HG02759 (cell line): ENCODE measurements around the gene FBXL14.

Source experiments
- ATAC-seq: cut with Tn5 transposase; IDR thresholded peaks from one replicate; pipeline ENCODE4 v1.9.1; 2021; ENCODE audit warnings: mild to moderate bottlenecking, moderate library complexity; ENCODE audit not compliant: unreplicated experiment

Gene FBXL14

DNA sequence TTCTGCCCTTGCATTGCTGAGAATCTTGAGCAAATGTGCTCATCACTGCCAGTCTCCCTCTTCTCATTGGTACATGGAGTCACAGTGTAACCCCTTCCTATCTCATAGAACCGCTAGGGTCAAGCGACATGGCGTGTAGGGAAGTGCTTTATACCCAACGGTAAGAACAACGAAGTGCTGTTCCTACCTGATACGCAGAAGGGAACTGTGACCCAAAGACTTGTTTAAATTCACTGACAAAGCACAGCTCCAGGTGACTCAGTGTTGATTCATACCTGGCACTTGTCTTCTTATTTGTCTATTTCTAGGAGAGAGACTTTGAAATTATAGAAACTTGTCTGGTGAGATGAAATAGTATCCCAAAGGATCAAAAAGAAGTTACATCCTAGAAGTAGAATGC, 53.7 kb downstream of the FBXL14 start:
- ATAC-seq = no peak

DNA sequence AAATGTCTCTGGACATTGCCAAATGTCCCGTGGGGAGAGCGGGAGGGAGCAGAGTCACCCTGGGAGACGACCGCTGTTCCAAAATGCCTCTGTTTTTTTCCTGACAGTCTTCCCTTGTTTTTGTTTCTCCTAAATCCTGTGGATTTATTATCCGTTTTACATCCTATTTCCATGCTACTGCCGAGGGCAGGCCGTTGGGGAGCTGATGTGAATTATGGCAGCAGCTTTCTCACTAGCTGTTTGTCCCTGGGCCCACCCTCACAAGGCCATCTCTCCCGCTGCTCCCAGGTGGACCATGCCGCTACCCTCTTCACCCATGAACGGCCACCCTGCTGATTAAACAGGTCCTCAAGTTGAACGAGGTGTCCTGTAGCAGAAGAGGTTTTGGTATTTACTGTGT, 55.2 kb downstream of the FBXL14 start:
- no peak for ATAC-seq

DNA sequence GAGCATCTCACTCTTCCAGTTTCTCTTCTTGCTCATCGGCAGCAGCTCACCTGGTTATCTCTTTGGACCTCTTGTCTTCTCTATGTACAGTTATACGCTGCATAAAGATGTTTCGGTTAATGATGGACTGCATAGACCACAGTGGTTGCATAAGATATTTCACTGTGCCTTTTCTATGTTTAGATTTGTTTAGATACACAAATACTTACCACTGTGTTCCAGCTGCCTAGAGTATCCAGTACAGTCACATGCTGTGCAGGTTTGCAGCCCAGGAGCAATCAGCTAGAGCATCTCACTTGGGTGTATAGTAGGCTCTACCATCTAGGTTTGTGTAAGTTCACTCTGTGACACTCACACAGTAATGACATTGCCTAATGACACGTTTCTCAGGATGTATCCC, 57.6 kb downstream of the FBXL14 start:
- no peak for ATAC-seq

DNA sequence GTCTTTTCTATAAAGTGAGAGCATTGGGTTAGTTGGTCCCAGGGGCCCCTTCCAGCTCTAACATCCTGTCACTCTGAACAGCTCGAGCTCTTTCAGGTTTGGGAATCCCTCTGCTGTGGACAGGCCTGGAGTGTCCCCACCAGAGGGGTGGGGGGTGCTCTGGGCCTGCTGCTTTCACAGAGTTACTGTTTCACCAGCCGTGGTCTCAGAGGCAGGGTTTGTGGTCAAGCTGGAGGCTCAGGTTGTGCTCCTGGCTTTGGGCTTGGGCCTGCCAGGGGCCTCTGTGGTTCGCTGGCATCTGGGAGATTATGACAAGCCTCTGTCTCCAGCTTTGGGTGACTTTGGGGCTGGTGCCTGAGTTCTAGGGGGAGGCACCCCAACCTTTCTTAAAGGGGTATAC, 59.6 kb downstream of the FBXL14 start:
- ATAC-seq = peak; percentile 38

DNA sequence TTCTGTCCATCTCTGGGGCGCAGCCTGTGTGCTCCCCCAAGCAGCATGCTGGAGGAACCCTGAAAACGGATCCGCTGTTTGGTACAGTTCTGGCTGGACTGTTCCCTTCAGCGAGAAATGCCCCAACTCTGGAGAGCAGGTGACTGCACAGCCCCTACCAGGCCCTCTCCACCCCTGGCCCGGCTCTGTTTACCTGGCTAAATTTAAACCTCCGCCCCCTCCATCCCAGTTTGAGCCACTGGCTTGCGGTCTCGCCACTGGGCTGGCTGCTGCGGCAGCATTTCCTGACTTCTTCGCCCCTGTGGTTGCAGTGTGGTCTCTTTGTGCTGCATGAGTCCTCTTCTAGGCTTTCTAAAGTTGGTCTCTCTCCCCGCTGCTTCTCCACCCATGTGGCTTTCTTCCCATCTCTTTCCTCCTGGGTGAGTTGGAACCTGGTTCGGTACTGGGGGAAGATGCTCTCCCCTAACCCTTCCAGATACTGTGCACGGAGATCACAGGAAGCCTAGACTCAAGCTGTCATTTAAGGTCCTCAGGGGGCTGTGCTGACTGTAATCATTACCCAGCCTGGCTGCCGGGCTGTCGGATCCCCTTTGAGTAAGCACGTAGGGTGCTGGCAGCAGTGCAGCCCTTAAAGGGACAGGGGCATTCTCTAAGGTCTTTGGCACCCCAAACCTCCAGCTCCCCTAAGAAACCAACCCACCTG, 60.6 kb downstream of the FBXL14 start:
- ATAC-seq = peak; percentile 55

DNA sequence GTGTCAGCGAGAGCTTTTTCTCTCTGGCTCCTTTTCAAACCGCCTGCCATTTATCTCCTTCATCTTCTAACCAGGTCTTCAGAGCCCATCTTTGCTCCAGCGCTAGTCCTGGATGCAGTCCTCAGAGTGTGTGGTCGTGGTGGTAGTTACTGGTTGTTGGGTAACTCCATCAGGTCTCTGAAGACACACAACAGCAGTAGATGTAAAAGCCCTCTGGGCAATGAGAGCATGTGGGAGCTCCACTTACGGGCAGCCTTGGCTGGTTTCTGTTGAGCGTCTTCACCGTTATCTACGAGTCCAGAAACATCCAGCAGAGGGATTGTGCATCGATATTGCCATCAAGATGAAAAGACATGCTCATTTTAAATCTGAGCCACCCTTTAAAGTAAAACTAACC, 61.2 kb downstream of the FBXL14 start:
- peak; percentile 7 for ATAC-seq

DNA sequence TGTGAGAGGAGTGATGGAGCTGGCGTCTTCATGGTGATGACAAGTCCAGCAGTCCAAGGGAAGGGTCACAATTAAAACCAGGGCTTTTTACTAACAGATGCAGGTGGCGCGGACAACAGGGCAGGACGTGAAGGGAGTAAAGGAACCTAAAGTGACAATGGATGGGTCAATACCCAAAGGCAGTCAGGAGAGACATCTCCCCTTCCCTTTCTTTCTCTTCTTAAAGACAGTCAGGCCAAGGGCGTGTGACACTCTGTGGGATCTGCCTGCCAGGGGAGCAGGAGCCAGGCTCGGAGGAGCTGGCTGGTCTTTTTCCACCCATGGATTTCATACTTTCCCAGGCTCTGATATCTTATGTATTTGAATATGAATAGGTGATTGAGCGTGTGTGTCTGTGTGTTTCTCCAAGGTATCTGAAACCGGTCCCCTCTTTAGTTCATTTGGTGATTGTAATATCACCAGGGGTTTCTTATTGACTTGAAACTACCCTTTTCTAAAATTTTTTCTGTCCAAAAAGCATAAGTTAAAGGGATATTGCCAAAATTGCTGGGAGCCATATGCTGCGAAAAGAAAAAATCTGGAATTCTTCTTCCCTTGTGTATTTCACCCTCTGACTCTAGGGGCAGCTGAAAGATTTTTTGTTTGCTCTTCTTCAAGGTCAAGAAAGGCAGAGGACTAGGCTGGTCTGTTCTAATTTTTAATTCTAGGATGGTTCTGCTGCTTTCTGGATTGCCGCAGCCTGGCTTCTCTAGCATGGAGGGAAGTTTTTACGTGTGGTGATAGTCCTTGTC, 61.8 kb downstream of the FBXL14 start:
- ATAC-seq = no peak

DNA sequence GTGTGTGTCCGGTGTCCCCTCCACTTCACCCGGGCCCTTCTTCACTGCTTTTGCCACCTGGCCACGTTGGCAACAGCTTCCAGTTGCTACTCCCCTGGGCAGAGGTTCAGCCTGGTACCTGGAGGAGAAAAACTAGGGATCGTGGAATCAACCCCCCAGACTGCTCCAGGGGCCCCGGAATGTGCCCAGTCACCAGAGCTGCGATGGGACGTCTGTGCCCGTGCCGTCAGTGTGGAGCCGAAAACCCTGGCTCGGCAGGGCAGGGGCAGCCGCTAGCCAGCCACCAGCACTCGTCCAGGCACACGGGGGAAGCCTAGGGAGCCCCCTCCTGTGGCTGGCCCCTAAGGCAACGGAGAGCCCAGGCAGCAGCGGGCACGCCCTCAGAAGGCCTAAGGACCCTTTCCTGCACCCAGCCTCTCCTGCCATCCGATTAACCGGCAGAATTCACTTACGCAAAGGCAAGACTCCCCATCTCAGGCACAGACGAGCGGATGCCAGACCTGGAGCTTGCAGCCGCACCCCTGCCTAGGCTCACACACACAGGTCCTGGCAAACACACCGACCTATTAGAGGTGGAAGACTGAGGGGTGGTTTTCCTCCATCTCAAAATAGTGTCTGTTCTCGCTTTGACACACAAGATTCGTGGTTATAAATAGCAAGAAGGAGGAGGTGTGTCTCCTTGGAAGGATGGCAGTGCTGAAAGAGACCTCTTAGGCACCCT, 62.6 kb downstream of the FBXL14 start:
- no peak for ATAC-seq

DNA sequence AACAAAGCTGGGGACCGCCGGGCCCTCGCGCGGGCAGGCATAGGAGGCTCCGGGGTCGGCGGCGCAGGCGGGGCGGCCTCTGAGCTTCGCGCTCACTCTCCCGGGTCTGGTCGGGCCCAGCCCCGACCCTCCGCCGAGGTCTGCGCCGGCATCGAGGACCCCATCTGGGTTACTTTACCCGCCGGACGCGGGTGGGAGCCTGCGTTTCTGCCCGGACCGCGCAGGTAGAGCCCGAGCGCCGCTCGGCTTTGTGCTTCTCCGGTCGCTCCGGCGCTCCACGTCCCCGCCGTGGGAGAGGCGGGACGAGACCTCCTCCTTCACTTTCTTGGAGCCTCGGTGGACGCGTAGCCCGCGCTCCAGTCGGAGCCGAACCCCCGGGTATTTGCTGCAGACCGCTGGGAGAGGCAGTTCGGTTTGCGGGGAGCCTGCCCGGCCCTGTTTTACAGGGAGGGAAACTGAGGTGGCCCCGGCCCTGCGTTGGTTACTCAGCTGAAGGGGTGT, 63.2 kb downstream of the FBXL14 start:
- no peak for ATAC-seq

DNA sequence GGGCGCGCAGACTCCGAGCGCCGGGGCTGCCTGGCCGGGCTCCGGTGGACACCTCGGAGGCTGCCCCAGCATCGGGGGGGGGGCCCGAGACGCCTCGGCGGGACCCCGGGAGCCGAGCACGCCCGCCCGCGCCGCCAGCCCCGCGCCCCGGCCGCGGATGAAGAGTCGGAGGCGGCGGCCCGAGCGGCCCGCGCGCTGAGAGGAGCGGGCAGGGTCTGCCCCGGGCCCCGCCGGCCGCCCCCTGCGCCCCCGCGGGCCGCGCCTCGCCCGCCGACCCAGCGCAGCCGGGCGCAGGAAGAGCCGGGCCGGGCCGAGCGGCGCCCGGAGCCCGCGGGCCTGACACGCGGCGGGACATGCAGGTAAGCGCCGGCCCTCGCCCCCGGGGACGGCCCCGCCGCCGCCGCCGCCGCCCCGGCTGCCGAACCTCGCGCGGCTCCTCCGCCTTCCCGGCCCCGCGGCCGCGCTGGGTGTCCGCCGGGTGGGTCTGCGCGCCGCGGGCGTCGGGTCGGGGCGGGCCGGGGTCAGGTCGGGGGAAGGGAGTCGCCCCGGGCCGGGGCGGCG, 63.7 kb downstream of the FBXL14 start:
- no peak for ATAC-seq

DNA sequence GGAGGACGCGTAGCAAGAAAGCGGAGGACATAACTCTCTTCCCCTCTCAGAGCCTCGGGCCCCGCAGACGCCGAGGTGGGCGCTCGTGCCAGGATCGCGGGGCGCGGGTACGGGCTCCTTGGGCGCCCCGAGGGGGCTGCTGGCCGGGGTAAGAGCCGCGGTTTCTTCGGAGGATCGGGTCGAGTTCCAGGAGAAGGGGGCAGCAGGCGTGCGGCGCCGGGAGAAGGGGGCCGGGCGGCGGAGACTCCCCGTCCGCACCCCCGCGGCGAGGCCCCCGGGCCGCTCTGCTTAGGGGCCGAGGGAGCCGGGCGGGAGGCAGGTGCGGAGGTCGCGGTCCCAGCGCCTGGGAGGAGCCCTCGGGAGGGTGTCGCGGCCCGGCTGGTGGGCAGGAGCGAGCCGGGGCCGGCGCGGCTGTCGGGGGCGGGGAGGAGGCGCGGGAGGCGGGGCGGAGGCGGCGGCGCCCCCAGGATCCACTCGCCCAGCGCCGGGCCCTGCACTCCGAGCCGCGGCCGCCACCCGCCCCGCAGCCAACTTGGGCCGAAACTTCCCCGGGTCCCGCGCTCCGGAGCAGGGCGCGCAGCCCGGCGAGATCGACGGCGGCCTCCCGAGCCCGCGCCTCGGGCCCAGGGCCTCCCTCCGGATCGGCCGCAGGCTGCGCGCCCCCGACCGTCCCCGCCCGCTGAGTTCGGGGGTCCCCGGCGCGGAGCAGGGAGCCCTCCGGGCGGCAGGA, 64.4 kb downstream of the FBXL14 start:
- peak; percentile 27 for ATAC-seq

DNA sequence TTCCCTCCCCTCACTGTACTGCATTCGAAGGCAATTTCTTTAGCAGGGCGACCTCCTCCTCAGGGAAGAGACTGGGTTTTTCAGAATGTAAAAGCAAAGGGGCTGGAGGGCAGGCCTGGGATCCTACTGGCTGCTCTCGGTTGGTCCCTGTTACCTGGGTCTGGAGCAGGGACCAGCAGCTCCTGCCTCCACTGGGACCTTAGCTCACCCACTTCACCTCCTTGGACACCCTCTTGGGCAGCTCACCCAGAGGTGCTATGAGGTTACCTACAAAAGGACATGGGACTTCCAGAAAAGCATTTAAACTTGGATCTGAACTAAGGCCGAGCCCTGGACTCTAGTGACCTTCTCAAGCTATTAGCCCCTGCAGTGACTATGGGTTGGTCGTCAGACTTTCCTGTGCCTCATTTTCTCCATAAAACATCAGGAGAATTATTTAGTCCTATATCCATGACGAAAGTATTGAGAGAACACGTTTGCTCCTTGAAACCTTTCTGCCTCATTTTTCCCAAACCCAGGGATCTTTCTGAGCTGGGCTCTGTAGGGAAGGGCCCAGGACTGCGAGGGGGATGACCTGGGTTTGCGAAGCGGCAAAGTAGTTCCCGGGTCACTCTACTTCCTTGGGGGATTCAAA, 65.0 kb downstream of the FBXL14 start:
- no peak for ATAC-seq

DNA sequence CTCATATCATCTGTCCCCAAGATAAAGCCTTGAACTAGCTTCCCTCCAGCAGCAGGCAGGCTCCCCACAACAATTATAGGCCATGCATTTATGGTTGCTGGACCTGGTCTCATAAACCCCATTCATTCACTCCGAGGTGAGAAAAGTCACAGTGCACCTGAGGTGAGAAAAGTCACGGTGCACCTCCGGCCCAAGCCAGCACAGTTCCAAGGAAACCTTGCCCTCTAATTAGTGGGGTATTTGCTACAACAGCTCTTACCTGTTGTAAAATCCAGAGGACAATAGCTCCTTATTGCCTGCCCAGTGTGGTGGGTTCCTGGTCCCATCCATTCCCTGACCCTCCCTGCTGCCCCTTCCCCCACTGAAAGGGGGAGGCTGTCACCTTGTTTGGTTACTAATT, 65.6 kb downstream of the FBXL14 start:
- no peak for ATAC-seq

DNA sequence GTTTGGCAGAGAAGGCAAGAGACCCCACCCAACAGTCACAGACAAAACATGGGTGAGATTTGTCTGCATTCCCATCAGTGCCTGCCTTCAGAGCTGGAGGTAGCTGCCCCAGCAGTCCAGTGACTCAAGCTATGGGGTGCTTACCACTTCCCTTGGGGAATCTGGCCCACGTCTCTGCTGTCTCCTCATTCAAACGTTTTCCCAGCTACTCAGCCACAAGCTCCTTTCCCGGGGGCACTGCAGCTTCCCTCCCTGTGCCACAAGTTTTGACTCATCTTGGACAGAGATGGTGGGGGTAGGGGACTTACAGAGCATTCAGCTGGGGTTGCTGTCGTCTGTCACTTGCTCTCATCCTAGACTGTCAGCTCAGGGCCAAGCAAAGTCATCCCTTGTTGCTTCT, 66.6 kb downstream of the FBXL14 start:
- no peak for ATAC-seq

DNA sequence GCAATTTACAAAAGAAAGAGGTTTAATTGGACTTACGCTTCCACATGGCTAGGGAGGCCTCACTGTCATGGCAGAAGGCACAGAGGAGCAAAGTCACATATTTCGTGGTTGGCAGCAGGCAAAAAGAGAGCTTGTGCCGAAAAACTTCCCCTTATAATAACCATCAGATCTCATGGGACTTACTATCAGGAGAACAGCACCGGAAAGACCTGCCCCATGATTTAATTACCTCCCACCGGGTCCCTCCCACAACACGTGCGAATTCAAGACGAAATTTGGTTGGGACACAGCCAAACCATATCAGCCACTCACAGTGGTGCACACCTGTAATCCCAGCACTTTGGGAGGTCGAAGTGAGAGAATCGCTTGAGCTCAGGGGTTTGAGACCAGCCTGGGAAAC, 68.5 kb downstream of the FBXL14 start:
- no peak for ATAC-seq

DNA sequence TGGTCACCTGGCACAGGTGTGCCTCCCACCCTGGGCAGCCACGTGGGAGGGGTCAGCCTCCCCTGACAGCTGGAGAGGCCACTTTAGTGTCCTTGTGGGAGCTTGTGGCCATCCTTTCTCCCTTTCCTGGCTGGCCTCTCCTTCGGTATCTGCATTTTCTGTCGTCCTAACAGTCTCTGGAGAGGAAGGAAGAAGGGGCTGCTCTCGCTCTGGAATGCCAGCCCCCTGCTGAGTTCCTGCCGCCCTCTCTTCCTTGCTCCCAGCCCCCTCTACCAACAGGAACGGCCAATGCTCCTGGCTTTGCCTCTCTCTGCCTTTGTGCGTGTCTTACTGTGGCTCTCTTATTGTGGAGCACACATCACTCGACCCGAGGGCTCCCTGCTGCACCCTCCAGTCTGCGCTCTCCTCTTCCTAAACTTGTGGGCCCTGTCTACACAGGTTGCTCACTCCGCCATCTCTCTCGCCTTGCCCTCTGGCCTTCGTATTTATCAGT, 70.8 kb downstream of the FBXL14 start:
- ATAC-seq = no peak

DNA sequence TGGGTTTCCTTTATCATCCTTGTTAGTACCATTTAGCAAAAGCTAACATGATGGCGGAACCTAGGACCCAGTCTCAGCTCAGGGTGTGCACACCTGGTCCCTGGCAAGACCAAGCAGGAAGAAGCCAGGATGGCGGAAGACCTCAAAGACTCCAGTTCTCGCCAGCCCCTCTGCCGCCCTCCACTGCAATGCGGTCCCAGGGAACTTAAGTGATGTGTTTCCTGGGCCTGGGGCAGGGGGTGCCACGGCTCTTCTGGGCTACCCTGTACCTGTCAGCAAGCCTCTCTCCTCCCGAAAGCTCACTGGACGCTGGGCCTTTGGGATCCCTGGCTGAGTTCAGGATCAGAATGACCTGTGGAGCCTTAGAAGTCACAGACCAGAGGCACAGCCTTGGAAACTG, 71.3 kb downstream of the FBXL14 start:
- ATAC-seq = no peak

DNA sequence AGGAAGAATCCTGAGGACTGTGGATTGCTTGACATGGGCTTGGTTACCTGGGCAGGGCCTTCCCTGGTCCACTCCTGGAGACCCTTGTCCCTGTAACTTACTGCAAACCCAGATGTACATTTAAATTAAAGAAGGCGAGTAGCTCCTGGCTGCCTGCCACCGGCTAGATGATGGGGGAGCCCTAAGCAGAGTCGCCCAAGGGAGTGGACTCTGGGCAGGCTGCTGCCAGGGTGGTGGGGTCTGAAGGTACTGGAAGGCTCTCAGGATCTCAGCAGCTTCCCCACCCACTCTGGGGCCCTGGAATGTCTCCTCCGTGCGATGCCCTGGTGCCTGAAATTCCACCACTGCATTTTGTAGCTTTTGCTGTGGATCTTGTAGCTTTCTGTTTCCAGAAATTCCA, 74.7 kb downstream of the FBXL14 start:
- no peak for ATAC-seq

DNA sequence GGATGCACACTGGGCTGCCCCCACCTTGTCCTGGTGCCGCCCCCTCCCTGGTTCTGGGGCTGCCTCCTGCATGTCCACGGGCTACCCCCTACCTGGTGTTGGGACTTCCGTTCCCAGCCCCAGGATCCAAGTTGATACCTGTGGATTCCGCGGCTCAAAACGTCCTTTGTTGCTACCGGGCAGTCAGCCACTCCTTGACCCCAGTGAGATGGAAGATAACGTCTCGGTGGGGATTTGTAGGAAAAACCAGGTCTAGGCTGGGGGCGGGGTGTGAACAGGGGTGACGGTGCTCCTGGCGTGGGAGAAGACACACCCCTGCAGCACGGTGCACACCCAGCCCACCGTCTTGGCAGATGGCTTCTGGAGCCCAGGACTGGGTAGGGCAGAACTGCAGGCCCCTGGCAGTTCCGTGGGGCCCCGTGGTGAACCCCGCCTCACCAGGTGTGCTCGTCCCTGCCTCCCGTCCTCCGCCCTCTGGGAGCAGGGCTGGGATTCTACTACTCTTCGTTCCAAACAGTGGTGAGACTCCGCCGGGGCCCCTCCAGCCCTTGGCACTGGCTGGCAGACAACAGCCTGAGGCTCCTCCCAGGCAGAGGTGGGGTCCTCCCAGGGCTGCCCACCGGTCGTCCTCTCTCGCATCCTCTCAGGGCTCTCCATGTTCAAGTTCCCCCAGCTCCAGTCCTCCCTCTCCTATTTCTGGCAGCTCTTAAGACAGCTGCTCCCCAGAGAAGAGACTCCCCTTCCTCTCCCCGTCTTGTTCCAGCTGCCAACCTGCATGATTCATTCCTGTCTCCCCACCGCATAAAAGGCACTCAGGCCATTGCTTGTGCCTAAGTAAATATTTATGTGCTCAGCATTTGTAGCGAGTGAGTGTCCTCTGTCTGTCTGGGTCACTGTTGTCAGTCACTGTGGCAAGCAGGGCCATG, 75.5 kb downstream of the FBXL14 start:
- no peak for ATAC-seq
